Measurements from ENCODE around the gene USP49. TPM values are rescaled to one million over a fixed set of nuclear protein-coding genes. Genes with fewer than 3 reads are reported as not detected.

Gene USP49
- total RNA-seq, 1 experiment from 2014 or later, result 10.5 TPM

GRCh38 chr6:41859356-41859755 lies 35.8 kb downstream of the USP49 start:
- BruUV-seq (replicated peaks), result no TSS peak
- intact Hi-C loops (cut with micrococcal nuclease; ENCODE audit: unreplicated experiment), result no loop called here
- POLR2A ChIA-PET (ENCODE audit: low non-redundant PET), result no interaction called here

DNA sequence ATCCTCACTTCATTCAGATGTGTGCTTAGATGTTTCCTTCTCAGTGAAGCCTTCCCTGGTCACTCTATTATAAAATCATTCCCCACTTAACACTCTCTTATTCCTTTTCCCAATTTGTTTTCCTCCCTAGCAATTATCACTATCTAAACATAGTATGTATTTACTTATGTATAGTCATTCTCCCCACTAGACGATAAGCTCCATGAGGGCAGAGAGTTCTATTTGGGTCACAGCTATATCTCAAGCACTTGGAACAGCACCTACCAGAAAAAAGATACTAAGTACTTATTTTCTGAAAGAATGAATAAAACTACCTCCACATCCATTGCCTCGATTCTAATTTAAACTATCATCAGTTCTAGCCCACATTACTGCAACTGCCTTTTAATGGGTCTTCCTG lies 36.5 kb downstream of the USP49 start:
- BruUV-seq (replicated peaks), result no TSS peak
- ChIA-PET POLR2A (ENCODE audit: low non-redundant PET) (no interaction called here), CTCF (no interaction called here)
- no peak for TF ChIP-seq EZH2 (IDR thresholded peaks at IDR 0.05; ENCODE audit: borderline replicate concordance, low read depth, low read length, poor library complexity, severe bottlenecking)
- TF ChIP-seq, protein P1, sequence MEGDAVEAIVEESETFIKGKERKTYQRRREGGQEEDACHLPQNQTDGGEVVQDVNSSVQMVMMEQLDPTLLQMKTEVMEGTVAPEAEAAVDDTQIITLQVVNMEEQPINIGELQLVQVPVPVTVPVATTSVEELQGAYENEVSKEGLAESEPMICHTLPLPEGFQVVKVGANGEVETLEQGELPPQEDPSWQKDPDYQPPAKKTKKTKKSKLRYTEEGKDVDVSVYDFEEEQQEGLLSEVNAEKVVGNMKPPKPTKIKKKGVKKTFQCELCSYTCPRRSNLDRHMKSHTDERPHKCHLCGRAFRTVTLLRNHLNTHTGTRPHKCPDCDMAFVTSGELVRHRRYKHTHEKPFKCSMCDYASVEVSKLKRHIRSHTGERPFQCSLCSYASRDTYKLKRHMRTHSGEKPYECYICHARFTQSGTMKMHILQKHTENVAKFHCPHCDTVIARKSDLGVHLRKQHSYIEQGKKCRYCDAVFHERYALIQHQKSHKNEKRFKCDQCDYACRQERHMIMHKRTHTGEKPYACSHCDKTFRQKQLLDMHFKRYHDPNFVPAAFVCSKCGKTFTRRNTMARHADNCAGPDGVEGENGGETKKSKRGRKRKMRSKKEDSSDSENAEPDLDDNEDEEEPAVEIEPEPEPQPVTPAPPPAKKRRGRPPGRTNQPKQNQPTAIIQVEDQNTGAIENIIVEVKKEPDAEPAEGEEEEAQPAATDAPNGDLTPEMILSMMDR (conservative IDR thresholded peaks at IDR 0.05; ENCODE audit: low read depth, low read length), result no peak
- Histone ChIP-seq H3K27me3 (replicated peaks; ENCODE audit: insufficient read depth, low read depth, low read length, poor library complexity) (no peaks in the 10 kb centered on the region), H3K4me1 (ENCODE audit: insufficient read depth, low read length, poor library complexity, severe bottlenecking) (no peaks in the 10 kb centered on the region), H3K9me3 (ENCODE audit: low read depth, low read length, poor library complexity, severe bottlenecking) (no peaks in the 10 kb centered on the region), H3K27ac (ENCODE audit: low read depth, low read length, poor library complexity, severe bottlenecking) (no peak overlapping the region), H3K4me3 (ENCODE audit: low read depth, low read length, poor library complexity, severe bottlenecking) (no peak overlapping the region), H3K36me3 (ENCODE audit: insufficient read depth, low read length, poor library complexity, severe bottlenecking) (no peaks in the 10 kb centered on the region)
- DNase-seq (ENCODE audit: low spot score), result no peak
- intact Hi-C loops (cut with micrococcal nuclease; ENCODE audit: unreplicated experiment), result no loop called here

More at GRCh38 chr6:41859356-41859755, 35.8 kb downstream of the USP49 start:
- Histone ChIP-seq H3K4me1 (ENCODE audit: insufficient read depth, low read length, poor library complexity, severe bottlenecking) (no peaks in the 10 kb centered on the region), H3K27me3 (replicated peaks; ENCODE audit: insufficient read depth, low read depth, low read length, poor library complexity) (no peaks in the 10 kb centered on the region), H3K27ac (ENCODE audit: low read depth, low read length, poor library complexity, severe bottlenecking) (no peak overlapping the region), H3K4me3 (ENCODE audit: low read depth, low read length, poor library complexity, severe bottlenecking) (no peak overlapping the region), H3K9me3 (ENCODE audit: low read depth, low read length, poor library complexity, severe bottlenecking) (no peaks in the 10 kb centered on the region), H3K36me3 (ENCODE audit: insufficient read depth, low read length, poor library complexity, severe bottlenecking) (no peaks in the 10 kb centered on the region)
- no peak for DNase-seq (ENCODE audit: low spot score)
- CTCF ChIA-PET, result no interaction called here
- no peak for TF ChIP-seq EZH2 (IDR thresholded peaks at IDR 0.05; ENCODE audit: borderline replicate concordance, low read depth, low read length, poor library complexity, severe bottlenecking)
- TF ChIP-seq, protein P1 (conservative IDR thresholded peaks at IDR 0.05; ENCODE audit: low read depth, low read length), result no peak

GRCh38 chr6:41850861-41851260 lies 44.3 kb downstream of the USP49 start:
- Histone ChIP-seq H3K36me3 (ENCODE audit: insufficient read depth, low read length, poor library complexity, severe bottlenecking) (no peaks in the 10 kb centered on the region), H3K27ac (ENCODE audit: low read depth, low read length, poor library complexity, severe bottlenecking) (no peak overlapping the region), H3K9me3 (ENCODE audit: low read depth, low read length, poor library complexity, severe bottlenecking) (no peaks in the 10 kb centered on the region), H3K4me3 (ENCODE audit: low read depth, low read length, poor library complexity, severe bottlenecking) (no peak overlapping the region), H3K4me1 (ENCODE audit: insufficient read depth, low read length, poor library complexity, severe bottlenecking) (no peaks in the 10 kb centered on the region), H3K27me3 (replicated peaks; ENCODE audit: insufficient read depth, low read depth, low read length, poor library complexity) (no peaks in the 10 kb centered on the region)
- CTCF ChIA-PET, result no interaction called here
- DNase-seq (ENCODE audit: low spot score), result no peak
- TF ChIP-seq, protein P1 (conservative IDR thresholded peaks at IDR 0.05; ENCODE audit: low read depth, low read length), result no peak
- no peak for TF ChIP-seq EZH2 (IDR thresholded peaks at IDR 0.05; ENCODE audit: borderline replicate concordance, low read depth, low read length, poor library complexity, severe bottlenecking)
- intact Hi-C loops (cut with micrococcal nuclease; ENCODE audit: unreplicated experiment), result no loop called here
- POLR2A ChIA-PET (ENCODE audit: low non-redundant PET), result no interaction called here
- no TSS peak for BruUV-seq (replicated peaks)

Measured in A673 (cell line).